Cardiac fibroblast (primary cell): ENCODE measurements around the gene GTPBP1.

Source experiments
- DNase-seq, 2 donors: peaks; one replicate each; pipeline versions ENCODE4 v3.0.0 to v3.0.0-alpha.2; 2010; ENCODE audit warnings: low read depth in 2 of 2
- H3K4me3 ChIP-seq, 2 donors: replicated peaks in 1 of 2; 1 replicate in 1 of 2; 2 replicates in 1 of 2; pipeline ENCODE4 v1.5.1; 2011; ENCODE audit warnings: low read depth in 2 of 2, low read length in 2 of 2, mild to moderate bottlenecking in 2 of 2, moderate library complexity in 1 of 2
- CTCF ChIP-seq: IDR thresholded peaks from one replicate; pipeline ENCODE4 v1.5.1; 2011; ENCODE audit warnings: low read depth, mild to moderate bottlenecking, low read length, inconsistent platforms

Gene GTPBP1

GRCh38 chr22:38681582-38682335 lies 24.0 kb upstream of the GTPBP1 start, which contains the start of gene TOMM22:
TSS of gene TOMM22 (plus strand) at chr22:38681957. CDS start at chr22:38681979, 22 bp downstream.
- DNase-seq, result peak; percentile 85 to 89
- TF ChIP-seq CTCF, result peak; percentile 41
- H3K4me3 ChIP-seq, result peak within 1 kb of the TSS; percentile 91 to 94

GRCh38 chr22:38684895-38685294 lies 20.8 kb upstream of the GTPBP1 start:
- no peak for TF ChIP-seq CTCF
- H3K4me3 ChIP-seq, result no peak overlapping the region
- DNase-seq, result no peak

- no peak for TF ChIP-seq CTCF
- H3K4me3 ChIP-seq, result no peak overlapping the region
- DNase-seq, result no peak
These were observed 20.0 kb upstream of the GTPBP1 start for GRCh38 chr22:38685761-38686160.

- no peak for DNase-seq
- no peak overlapping the region for H3K4me3 ChIP-seq
- TF ChIP-seq CTCF, result no peak
These were observed 16.1 kb upstream of the GTPBP1 start for GRCh38 chr22:38689651-38690050.

GRCh38 chr22:38694049-38694448 lies 11.7 kb upstream of the GTPBP1 start:
- H3K4me3 ChIP-seq, result no peak overlapping the region

GRCh38 chr22:38694940-38695339 lies 10.8 kb upstream of the GTPBP1 start:
- DNase-seq, result no peak
- no peak for TF ChIP-seq CTCF

More at GRCh38 chr22:38694049-38694448, 11.7 kb upstream of the GTPBP1 start:
- no peak for DNase-seq
- TF ChIP-seq CTCF, result no peak

More at GRCh38 chr22:38694940-38695339, 10.8 kb upstream of the GTPBP1 start:
- H3K4me3 ChIP-seq, result no peak overlapping the region
